GM21786 (cell line): Measurements from ENCODE around the gene MIPEP.

ENCODE experiments used
- ATAC-seq: cut with Tn5 transposase; IDR thresholded peaks from one replicate; pipeline ENCODE4 v1.9.1; 2021; ENCODE audit not compliant: unreplicated experiment

The MIPEP gene

GRCh38 chr13:23855360-23855759 lies 33.8 kb downstream of the MIPEP start:
- no peak for ATAC-seq

DNA sequence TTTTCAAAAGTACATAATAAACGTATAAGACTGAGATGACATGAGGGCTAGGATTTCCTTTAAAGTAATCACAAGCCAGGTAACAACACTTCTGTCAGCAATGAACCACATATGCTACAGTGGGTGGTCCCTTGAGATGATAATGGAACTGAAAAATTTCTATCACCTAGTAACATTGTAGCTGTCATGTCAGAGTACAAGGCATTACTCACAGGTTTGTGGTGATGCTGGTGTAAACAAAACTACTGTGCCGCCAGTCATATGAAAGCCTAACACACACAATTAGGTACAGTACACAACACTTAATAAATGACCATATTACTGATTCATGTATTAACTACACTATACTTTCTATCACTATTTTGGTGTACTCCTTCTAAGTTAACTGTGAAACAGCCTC lies 36.8 kb downstream of the MIPEP start:
- peak; percentile 47 for ATAC-seq

GRCh38 chr13:23851106-23851505 lies 38.1 kb downstream of the MIPEP start:
- no peak for ATAC-seq

DNA sequence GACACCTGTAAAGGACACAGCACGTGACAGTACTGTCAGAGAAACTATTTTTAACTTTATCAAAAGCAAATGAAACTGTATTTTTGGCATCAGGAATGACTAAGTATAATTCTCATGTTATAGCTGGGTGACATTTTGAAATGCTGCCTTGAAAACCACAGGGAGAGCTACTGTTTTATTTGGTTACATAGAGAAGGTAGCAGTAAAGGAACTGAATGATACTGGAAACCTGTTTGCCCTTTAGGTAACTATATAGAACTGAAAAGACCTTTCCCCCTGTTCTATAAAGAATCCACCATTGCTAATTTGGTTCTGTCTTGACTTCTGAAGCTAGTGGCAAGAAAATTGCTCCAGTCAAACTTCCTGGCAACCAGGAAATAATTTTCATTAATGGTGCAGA lies 39.1 kb downstream of the MIPEP start:
- ATAC-seq: no peak

- ATAC-seq: no peak
These were observed 39.5 kb downstream of the MIPEP start for GRCh38 chr13:23849670-23850069.

- ATAC-seq: no peak
These were observed 40.5 kb downstream of the MIPEP start for GRCh38 chr13:23848646-23849141.

- no peak for ATAC-seq
These were observed 41.2 kb downstream of the MIPEP start for GRCh38 chr13:23848019-23848418.

DNA sequence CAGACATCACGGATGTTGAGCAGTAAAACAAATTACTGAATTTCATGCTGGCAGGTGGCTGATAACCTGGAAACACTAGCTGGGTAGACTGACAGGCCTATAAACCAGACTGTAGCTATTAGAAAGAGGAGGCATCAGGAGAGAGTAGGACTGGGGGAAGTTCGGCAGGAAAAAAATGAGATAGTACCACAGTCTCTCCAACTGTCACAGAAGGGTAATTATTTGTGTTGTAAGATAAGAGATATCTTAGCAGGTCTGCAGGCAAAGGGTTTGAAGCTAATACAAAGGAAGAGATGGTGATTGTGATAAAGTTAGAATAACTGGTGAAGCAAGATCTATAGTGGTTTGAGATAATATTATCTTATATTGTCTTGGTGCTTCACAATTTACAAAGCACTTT lies 41.7 kb downstream of the MIPEP start:
- no peak for ATAC-seq

DNA sequence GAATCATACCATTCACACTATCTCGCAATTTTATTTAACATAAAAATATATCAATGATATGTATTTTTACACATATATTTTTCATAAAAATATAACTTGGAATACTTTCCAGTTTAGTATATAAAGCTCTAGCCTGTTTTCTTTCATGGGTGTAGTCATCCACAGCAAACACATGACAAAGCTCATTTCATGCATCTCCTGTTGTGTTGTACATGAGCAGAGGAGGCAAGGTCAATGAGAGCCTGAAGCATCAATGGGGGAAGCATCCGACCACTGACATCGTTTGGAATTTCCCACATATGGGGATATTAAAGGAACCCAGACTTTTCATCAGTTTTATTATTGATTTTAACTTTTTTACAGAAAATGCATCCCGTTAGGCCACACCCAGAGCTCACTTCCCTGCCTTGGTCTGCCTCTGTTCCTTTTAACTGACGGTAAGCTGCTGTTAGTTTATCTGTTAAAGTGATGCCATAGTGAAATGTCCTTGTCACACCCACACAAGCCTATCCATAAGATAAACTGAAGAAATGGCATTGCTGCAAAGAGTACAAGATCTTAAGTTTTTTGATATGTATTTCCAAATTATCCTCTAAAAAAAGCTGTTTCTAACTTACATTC lies 44.0 kb downstream of the MIPEP start:
- ATAC-seq: no peak

DNA sequence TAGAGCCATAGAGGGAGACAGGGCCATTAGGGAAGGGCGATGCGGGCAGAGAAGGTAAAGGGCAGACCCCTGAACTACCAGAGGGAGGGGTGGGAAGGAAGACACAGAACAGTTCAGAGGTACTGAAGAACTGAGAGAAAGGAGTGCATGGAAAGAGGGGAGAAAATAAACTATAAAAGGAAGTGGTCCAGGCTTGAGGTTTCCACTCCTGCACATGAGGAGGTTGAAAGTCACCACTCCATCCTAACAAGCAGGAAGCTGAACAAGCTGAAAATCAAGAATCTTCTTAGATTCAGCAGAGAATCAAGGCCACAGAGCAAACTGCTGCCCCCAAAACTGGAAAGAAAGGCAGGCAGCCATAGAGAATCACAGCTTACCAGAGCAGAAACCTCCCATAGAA lies 45.1 kb downstream of the MIPEP start:
- ATAC-seq: no peak

DNA sequence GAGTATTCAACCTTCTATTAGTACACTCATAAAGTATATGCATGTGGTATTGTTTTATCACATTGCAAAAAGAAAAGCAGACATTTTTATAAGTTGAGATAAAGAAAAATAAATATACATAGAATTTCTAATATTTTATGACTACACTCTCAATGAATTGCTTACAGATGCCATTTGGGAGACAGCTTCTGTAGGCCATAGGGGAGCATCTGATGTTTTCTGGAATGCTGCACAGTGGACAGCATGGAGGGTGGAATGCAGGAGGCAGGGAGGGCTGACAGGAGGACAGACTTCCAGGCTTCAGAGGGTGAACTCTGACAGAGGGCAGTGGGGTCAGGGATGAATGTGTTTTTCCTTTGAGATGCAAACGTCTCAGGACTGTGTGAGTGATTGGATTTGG lies 45.8 kb downstream of the MIPEP start:
- no peak for ATAC-seq

- ATAC-seq: no peak
These were observed 46.8 kb downstream of the MIPEP start for GRCh38 chr13:23842406-23842805.

GRCh38 chr13:23833733-23834611 lies 55.2 kb downstream of the MIPEP start:
- ATAC-seq: no peak

DNA sequence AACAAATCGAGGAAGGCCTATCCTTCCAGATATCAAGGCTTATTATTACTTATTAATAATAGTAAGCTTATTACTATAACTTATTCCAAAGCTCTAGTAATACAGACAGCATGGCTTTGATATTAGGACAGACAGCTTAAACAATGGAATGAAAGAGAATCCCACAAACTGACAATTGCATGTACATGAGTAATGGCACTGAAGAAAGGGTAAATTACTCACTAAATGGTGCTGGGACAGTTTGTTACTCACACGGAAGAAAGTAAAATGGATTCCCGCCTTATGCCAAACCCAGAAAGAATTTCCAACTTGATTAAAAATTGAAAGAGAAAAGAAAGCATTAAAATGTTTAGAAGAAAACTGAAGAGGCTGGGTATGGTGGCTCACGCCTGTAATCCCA lies 60.3 kb downstream of the MIPEP start:
- no peak for ATAC-seq

- ATAC-seq: no peak
These were observed 61.1 kb downstream of the MIPEP start for GRCh38 chr13:23828086-23828485.

- no peak for ATAC-seq
These were observed 64.0 kb downstream of the MIPEP start for GRCh38 chr13:23825179-23825578.

DNA sequence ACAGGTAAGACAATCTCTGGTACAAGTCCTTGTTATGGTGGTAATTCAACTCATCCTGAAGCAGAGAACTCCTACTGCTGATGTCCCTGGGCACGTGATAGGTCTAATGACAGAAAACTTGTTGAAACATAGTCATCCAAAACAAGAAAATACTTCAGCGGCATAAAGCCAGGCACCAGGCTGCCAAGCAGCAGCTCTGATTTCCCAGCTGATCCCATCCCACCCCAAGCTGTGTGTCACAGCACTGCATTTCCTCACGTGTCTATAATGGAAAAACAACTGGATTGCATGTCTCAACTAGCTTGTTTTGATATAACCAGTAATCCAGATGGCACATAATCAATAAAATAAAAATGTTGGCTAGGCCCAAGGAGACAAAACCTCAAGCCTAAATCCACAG lies 64.8 kb downstream of the MIPEP start:
- no peak for ATAC-seq

- no peak for ATAC-seq
These were observed 66.9 kb downstream of the MIPEP start for GRCh38 chr13:23822252-23822824.

- no peak for ATAC-seq
These were observed 68.7 kb downstream of the MIPEP start for GRCh38 chr13:23820530-23820929.

GRCh38 chr13:23817830-23818229 lies 71.4 kb downstream of the MIPEP start:
- no peak for ATAC-seq

DNA sequence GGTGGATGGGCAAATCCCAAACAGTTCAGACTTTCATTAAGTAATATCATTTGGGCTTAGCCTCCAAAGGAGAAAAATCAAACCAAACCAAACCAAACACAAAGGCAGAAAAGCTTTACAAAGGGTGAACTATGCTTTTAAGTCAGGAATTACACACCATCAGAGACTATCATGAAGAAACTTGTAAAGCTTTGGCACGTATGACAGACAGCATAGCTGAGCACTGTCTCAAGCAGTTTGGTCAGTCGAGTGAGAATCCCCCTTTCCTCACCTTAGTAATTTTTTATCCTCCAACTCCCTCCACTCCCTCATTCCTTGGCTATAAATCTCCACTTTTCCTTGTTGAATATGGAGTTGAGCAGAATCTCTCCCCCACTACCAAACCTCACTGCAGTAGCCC lies 72.1 kb downstream of the MIPEP start:
- no peak for ATAC-seq

DNA sequence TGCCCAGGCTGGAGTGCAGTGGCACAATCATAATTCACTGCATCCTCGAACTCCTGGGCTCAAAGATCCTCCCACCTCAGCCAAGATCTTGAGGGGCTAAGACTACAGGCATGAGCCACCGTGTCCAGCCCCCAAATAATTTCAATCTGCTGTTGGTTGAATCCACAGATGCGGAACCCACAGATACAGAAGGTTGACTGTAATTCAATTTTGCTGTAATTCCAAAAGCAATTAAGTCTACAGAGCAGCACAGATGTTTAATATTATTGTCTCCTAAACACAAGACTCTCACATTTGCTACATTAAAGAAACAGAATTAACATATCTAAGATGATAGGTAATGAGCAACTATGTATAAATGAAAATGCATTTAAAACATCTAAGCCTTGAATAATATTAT lies 75.6 kb downstream of the MIPEP start:
- no peak for ATAC-seq
